ENCODE results near the gene TRMT11.

TRMT11 gene

DNA sequence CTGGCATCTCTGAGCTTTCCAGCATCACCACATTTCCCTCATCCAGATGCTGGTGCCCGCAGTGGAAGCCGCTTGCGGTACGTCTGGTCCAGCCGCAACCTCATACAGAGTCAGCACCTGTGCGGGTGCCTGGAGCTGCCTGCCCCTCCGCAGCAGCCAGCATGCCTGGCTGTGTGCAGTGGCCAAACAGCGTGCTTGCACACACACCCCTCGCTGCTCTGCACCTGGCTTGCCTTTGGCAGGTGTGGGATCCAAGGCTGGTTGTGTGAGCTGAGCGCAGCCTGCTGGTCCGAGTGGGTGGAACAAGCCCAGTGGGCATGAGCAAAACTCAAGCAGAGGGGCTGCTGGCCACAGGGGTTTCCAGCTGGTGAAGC lies 32.9 kb upstream of the TRMT11 start:
- H3K4me3 Mint-ChIP-seq = no peak overlapping the region
- TF ChIP-seq, protein P1, sequence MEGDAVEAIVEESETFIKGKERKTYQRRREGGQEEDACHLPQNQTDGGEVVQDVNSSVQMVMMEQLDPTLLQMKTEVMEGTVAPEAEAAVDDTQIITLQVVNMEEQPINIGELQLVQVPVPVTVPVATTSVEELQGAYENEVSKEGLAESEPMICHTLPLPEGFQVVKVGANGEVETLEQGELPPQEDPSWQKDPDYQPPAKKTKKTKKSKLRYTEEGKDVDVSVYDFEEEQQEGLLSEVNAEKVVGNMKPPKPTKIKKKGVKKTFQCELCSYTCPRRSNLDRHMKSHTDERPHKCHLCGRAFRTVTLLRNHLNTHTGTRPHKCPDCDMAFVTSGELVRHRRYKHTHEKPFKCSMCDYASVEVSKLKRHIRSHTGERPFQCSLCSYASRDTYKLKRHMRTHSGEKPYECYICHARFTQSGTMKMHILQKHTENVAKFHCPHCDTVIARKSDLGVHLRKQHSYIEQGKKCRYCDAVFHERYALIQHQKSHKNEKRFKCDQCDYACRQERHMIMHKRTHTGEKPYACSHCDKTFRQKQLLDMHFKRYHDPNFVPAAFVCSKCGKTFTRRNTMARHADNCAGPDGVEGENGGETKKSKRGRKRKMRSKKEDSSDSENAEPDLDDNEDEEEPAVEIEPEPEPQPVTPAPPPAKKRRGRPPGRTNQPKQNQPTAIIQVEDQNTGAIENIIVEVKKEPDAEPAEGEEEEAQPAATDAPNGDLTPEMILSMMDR (IDR thresholded peaks at IDR 0.05) = no peak
- peaks cover 3% of the 10 kb centered on the region for H3K9me3 Mint-ChIP-seq
- H3K36me3 Mint-ChIP-seq (ENCODE audit: low read depth) = no peaks in the 10 kb centered on the region
- DNase-seq = peak; percentile 22
- H3K4me1 Mint-ChIP-seq = no peaks in the 10 kb centered on the region
- H3K27ac Mint-ChIP-seq = no peak overlapping the region
- H3K27me3 Mint-ChIP-seq (ENCODE audit: low read depth, poor library complexity) = peaks cover 10% of the 10 kb centered on the region

DNA sequence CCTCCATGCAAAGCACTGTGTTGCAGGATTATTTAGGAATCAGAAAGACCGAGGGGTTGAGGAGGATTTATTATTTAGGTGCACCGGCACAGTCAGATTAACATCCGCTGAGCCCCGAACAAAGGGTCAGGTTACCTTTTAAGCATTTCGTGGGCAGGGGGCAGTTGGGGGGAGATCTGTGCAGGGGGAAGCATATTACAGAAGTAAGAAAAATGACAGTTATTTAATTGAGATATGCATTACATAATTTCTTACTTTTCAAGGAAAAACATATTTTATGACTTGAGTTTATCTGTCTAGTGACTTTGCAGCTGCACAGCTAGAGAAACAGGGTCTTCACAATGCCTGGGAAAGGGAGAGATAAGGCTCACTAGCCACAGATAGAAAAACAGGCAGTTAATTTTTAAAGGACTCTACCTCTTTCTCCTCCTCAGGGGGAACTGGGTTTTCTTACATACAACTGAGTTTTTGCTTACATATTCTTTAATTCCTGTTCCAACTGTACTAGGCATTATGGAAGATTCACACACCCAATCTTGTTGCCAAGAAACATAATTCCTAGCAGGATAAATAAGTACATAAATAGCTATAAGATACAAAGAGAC lies 31.5 kb upstream of the TRMT11 start:
- no peaks in the 10 kb centered on the region for H3K36me3 Mint-ChIP-seq (ENCODE audit: low read depth)
- H3K4me1 Mint-ChIP-seq = no peaks in the 10 kb centered on the region
- no peak for DNase-seq
- H3K27ac Mint-ChIP-seq = no peak overlapping the region
- H3K27me3 Mint-ChIP-seq (ENCODE audit: low read depth, poor library complexity) = peaks cover 10% of the 10 kb centered on the region
- TF ChIP-seq, protein P1 (IDR thresholded peaks at IDR 0.05) = no peak
- peak overlapping the region; percentile 46 for H3K4me3 Mint-ChIP-seq
- H3K9me3 Mint-ChIP-seq = peaks cover 3% of the 10 kb centered on the region

DNA sequence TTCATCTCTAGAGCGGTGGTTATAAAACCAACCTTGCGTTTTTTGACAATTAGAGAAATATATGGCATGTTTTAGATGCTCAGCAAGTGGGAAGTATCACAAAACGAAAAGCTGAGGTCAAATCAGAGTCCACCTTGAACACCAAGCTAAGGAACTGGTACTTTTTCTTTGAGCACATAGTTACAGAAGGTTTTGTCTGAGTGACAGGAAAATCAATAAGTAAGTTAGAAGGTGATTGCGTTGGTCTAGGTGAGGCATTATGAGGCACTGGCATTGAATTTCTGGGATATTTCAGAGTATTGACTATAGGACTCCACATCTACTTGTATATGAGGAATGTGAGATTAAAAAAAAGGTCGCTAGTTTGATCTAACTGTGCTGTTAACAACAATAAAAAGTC lies 30.4 kb upstream of the TRMT11 start:
- H3K9me3 Mint-ChIP-seq = peaks cover 3% of the 10 kb centered on the region
- H3K27me3 Mint-ChIP-seq (ENCODE audit: low read depth, poor library complexity) = peaks cover 10% of the 10 kb centered on the region
- DNase-seq = no peak
- H3K4me1 Mint-ChIP-seq = no peaks in the 10 kb centered on the region
- no peak overlapping the region for H3K27ac Mint-ChIP-seq
- H3K4me3 Mint-ChIP-seq = no peak overlapping the region
- TF ChIP-seq, protein P1 (IDR thresholded peaks at IDR 0.05) = no peak
- H3K36me3 Mint-ChIP-seq (ENCODE audit: low read depth) = no peaks in the 10 kb centered on the region

DNA sequence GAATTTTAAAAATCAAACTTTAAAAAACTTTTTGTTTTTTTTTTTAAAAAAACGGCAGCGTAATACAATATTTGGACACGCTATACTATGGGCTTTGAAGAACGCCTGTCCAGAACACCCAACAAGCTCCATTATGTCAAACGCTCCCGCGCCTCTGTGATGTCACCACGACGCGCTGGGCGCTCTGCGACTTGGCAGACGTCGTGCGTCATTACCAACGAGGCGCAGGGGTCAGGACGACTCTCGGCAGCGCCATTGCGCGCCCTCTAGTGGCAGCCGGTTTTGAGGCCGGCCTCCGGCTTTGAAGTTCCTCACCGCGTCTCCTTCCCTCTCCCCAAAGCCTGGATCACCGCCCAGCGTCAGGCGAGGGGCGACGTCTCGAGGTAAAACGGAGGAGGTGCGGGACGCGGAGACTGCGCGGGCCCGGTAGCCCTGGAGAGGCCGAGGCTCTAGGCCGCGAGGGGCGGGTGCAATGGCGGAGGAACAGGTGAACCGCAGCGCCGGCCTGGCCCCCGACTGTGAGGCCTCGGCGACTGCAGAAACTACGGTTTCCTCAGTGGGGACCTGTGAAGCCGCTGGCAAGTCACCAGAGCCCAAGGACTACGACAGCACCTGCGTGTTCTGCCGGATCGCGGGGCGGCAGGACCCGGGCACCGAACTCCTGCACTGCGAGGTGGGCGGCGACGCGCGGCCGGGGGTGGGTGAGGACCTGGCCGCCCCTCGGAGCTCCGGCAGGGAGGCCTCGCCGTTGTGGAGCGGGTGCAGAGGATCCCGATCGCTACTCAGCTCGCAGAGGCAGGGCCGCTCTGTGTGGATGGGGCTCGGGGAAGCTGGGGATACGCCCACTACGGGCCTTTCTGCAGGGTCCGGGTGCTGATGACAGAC lies 29.6 kb upstream of the TRMT11 start, which contains the start of gene HINT3:
Gene HINT3, plus strand, starts transcription at position 265 of the 885 bp plus-strand sequence. Its CDS starts 208 bp downstream, at position 473.
- peak; percentile 99 for DNase-seq
- Mint-ChIP-seq H3K27ac (peak within 1 kb of the TSS; percentile 45), H3K36me3 (ENCODE audit: low read depth) (no peaks in the 10 kb centered on the region), H3K9me3 (peaks cover 3% of the 10 kb centered on the region), H3K27me3 (ENCODE audit: low read depth, poor library complexity) (peaks cover 8% of the 10 kb centered on the region), H3K4me3 (no peak within 1 kb of the TSS), H3K4me1 (no peaks in the 10 kb centered on the region)
- TF ChIP-seq, protein P1 (IDR thresholded peaks at IDR 0.05) = peak; percentile 97

DNA sequence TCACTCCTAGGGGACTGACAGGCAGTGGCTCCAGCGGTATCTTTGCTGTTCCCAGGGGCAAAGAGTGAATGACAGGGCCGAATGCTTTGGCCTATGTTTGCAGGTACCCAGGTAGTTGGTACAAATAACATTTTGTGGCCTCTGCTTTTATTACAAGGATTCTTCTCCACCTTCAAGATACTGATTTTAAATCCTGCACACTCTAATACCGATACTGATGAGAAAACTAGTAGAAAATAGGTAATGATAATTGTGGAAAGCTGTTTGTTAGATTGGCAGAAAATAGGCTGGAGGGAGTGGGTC lies 29.0 kb upstream of the TRMT11 start:
- no peaks in the 10 kb centered on the region for H3K36me3 Mint-ChIP-seq (ENCODE audit: low read depth)
- H3K4me3 Mint-ChIP-seq = no peak overlapping the region
- H3K27me3 Mint-ChIP-seq (ENCODE audit: low read depth, poor library complexity) = peaks cover 7% of the 10 kb centered on the region
- TF ChIP-seq, protein P1 (IDR thresholded peaks at IDR 0.05) = no peak
- DNase-seq = no peak
- H3K9me3 Mint-ChIP-seq = peaks cover 2% of the 10 kb centered on the region
- H3K4me1 Mint-ChIP-seq = no peaks in the 10 kb centered on the region
- H3K27ac Mint-ChIP-seq = no peak overlapping the region
